GM21390 (cell line): ENCODE results near the gene CDH4.

Experiments
- ATAC-seq: cut with Tn5 transposase; IDR thresholded peaks from one replicate; pipeline ENCODE4 v1.9.1; 2021; ENCODE audit not compliant: unreplicated experiment

CDH4 gene

GRCh38 chr20:61806314-61806713, 554.3 kb downstream of the CDH4 start:
- no peak for ATAC-seq

- ATAC-seq: no peak
Measured at GRCh38 chr20:61806995-61807394, 554.9 kb downstream of the CDH4 start.

- no peak for ATAC-seq
Measured at GRCh38 chr20:61807471-61808160, 555.6 kb downstream of the CDH4 start.

DNA sequence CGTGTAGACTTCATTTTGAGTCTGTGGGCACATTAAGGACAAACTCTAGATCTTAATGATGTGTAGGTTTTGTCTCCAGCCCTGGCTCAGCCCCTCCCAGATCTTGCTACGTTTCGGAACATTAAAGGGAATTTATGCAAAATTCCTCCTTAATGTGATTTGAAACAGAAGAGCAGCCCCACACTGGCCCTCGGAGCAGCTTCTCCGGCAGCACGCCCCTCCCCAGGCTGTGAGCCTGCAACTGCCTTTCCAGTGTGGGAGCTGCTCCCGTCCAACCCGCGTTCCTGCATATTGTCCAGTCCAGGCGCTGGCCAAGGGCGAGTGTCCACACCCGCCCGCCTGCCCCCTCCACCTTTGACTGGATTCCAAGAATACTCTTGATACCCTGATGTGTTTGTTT, 556.4 kb downstream of the CDH4 start:
- no peak for ATAC-seq

DNA sequence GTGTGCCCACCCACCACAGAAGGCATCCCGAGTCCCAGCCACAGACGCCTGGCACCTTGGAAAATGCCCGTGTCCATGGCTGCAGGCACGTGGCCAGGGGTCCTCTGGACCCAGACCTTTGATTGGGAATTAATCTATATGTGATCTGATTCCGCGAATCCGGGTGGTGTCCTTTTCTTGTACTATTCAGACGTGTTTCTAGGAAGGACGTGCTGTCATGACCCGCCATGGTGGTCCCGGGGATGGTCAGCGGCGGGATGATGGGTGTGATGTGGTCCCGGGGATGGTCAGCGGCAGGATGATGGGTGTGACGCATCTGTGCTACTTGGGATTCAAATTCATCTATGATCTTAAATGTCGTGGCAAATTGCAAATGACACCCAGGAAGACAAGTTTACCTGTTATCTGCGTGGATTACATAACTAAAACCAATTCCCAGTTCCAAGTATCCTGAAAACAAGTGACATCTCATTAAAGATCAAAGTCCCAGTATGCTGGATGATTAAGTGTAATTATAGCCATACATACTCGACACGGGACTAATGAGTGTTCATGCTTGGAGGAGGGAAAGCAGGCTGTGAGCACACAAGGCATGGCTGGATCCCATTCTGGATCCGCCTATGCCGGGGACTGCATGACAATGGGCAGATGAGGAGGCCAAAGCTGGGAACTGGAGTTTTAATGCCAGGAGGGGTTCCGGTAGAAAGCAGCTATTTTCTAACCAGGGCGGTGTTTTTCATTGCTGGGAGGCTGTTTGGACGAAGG, 557.1 kb downstream of the CDH4 start:
- ATAC-seq: no peak

- ATAC-seq: no peak
Measured at GRCh38 chr20:61810066-61810737, 558.1 kb downstream of the CDH4 start.

GRCh38 chr20:61810738-61811135, 558.7 kb downstream of the CDH4 start:
- ATAC-seq: no peak

DNA sequence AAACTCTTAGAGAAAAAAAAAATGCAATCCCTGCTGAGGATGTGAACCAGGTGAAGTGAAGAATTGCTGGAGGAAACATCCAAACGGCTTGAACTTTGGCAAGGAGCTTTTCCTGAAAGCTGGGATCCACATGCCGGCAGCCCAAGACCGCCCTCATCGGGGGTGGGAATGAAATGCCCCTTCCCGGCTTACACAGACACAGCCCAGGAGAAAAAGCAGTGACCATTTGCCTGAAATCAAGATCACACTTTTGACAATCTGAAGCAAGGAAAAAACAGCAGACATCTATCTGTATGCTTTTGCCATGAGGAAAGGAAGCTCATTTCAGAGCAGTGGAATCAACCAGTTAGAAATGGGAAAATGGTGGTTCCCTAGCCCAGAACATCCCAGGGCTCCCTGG, 559.1 kb downstream of the CDH4 start:
- ATAC-seq: no peak

- ATAC-seq: no peak
Measured at GRCh38 chr20:61812121-61812844, 560.2 kb downstream of the CDH4 start.

DNA sequence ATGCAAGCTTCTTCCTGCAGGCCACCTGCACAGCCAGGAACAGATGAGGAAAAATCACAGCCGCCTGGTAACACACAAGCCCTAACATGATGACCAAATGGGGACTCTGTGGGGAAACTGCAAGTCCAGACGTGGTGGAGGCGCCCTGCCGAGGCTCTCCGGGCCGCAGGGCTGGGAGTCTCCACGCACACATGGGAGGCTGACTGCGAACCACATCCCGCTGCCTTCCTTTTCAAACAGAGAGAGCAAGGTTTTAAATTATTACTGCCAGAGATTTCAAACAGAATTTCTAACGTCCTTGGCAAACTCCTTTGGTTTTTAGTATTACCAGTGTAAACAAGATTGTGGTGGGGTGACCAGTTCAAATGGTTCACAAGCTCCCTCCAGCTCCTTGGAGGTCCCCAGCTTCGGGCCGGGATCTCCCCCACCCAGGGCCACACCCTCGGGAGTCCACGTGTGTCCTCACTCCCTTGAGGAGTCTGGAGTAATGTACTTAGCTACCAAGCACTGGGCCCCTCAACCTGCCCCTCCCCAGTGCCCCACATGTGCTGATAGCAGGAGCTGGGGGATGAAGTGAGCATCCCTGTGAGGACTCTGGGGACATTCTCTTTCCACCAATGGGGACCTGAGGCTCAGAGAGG, 560.9 kb downstream of the CDH4 start:
- no peak for ATAC-seq

DNA sequence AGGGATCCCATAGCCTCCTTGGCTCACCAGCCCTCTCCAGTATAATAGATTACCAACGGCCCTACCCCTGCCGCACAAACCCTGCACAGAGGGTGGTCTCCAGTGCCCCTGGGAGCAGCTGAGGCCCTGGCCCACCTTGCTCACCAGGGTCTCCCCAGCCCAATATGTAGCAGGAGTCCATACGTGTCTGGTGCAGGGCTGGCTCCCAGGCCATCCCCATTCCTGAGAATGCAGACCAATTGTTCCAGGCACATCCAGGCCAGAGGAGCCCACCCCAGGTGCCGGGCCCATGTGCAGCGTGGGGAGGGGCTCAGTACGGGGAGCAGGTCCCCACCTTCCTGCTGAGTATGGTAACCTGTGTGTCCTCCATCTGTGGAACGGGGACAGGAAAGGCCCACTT, 561.7 kb downstream of the CDH4 start:
- ATAC-seq: no peak

DNA sequence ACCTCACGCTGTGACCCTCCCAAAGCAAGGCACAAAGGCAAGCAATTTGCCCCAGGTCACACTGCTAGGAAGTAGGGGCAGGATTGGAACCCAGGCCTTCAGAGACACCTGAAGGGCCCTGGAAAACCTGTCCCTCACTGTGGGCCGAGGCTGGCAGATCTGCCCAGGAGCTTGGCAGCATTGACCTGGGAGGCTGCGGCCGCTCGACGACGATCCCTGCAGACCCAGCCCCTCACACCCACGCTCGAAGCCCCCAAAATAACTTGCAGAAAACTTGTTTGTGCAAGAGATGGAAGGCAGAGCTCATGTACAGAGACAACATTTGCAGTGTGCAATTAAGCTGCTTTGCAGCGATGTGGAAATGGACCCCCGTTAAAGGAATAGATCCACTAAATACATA, 562.2 kb downstream of the CDH4 start:
- no peak for ATAC-seq

DNA sequence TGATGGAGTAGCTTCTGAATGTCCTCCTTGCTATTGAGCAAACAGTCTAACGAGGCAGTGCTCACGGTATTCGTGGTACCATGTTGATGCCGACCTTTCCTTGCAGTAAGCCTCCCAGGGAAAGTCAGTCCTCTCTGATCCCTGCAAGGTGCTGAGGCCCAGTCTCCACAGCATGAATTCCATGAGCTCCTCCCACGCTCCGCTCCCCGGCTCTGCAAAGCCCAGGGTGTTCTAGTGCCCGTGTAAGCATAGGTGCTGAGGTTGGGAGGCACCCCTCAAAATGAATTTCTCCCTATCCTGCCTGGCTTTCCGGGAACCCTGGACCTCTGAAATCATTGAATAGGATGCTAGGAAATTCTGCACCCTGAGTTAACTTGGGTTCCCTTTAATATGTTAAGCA, 562.7 kb downstream of the CDH4 start:
- ATAC-seq: no peak

DNA sequence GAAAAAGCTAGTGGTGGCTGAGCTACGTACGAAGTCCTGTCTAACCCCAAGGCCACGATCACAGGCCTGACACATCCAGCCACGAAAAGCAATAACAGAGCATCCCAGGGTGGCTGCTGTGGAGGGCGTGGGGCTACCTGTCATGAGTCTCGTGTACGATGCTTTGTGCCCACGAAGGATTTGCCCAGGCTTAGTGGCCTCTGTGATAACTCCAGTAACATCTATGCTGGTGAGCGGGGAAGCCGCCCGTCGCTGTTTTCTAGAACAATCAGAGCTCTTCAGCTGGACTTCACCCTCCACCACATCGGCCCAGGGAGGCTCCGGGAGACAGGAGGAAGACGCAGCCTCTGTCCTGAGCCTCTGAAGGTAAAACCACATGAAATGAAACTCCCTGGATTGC, 563.1 kb downstream of the CDH4 start:
- ATAC-seq: no peak

- ATAC-seq: no peak
Measured at GRCh38 chr20:61815678-61816077, 563.6 kb downstream of the CDH4 start.

DNA sequence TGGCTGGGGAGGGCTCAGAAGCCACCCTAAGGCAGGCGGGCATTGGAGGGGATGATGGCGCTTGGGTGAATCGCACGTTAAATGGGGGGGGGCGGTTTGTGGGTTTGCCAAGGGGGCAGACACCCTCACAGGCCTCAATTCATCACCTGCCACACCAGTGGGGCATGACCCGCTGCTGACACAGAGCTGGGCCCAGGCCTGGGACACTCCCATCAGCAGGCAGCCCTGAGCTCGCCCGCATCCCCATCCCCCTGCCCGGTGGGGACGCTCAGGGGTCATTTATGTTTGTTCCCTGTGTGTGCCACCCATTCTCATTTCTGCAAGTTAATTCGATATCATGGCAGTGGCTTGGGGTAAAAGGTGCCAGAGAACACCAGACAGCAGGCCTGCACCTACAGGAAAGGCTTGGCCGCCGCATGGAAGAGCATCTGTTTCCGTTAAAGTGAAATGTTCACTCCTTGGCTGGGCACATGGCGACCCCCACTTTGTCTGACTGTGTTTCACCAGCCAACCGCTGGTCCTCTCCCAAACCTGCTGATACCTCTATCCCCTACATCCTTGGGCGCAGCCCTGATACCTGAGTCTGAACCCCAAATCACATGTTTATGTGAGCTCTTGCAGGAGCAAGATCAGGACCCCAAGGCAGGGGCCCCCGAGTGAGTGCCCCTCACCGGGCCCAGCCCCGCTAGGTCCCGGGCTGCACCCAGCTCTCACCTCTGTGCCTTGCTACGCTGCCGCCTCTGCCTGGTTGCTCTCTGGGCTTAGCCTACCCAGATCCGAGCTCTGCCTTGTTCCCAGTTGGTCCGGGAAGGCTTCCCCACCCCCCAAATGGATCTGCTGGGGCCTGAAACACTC, 564.8 kb downstream of the CDH4 start:
- no peak for ATAC-seq

DNA sequence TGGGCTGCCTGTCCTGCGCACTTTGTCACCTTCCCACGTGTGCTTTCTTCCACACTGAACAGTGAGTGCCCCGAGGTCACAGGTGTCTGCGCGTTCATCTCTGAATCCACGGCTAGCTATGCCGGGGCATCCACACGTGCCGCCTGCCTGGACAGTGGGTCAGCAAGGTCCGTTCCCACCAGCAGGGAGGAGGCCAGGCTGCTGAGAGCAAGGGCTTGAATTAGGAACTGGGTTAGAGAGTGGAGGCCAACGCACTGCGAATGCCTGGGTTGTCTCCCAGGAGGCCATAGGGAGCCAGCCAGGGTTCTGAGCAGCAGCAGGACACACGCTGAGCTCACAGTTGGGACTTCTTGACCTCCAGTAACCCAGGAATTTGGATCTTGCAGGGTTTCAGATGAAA, 565.5 kb downstream of the CDH4 start:
- ATAC-seq: no peak

- no peak for ATAC-seq
Measured at GRCh38 chr20:61818746-61819573, 566.9 kb downstream of the CDH4 start.

DNA sequence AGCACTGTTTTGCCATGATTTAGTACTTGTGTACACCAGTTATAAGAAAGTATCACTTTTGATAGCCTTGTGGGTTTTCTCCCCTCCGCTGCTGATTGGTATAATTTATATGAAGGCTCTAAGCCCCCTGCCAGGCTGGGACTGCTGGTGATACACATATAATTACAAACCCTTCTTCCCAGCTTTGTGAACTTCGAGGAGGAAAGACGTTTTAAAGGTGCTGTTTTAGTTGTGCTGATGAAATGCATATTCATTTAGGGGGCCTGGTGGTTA, 567.4 kb downstream of the CDH4 start:
- ATAC-seq: no peak
